H9 (cell line): ENCODE results near the gene GPD2. TPM values are rescaled to one million over a fixed set of nuclear protein-coding genes. Genes with fewer than 3 reads are reported as not detected.
"Not testable (repeated sequence)": the region's sequence is repeated elsewhere in the genome, so short reads cannot be mapped to it uniquely, and the experiment has no call there.

ENCODE experiments used
- DNase-seq: peaks from one replicate; pipeline ENCODE4 v3.0.0-alpha.2; 2017
- H2AFZ ChIP-seq: one replicate; pipeline ENCODE4 v1.6.1; 2013; ENCODE audit warnings: mild to moderate bottlenecking, low read length, control low read depth, moderate library complexity
- H2AK5ac ChIP-seq: 2 replicates; pipeline ENCODE4 v1.6.1; 2013; ENCODE audit warnings: low read length, control low read depth, mixed read lengths; ENCODE audit not compliant: insufficient read length
- H2BK120ac ChIP-seq: one replicate; pipeline ENCODE4 v1.6.1; 2013; ENCODE audit warnings: low read depth, mild to moderate bottlenecking, low read length, control low read depth, inconsistent platforms; ENCODE audit not compliant: poor library complexity, severe bottlenecking
- H2BK12ac ChIP-seq: 2 replicates; pipeline ENCODE4 v1.6.1; 2013; ENCODE audit warnings: low read length, control low read depth, mixed read lengths, low read depth; ENCODE audit not compliant: insufficient read length
- H2BK15ac ChIP-seq: 2 replicates; pipeline ENCODE4 v1.6.1; 2013; ENCODE audit warnings: low read depth, low read length, control low read depth
- H2BK20ac ChIP-seq: one replicate; pipeline ENCODE4 v1.6.1; 2013; ENCODE audit warnings: low read depth, mild to moderate bottlenecking, low read length, control low read depth, inconsistent platforms; ENCODE audit not compliant: poor library complexity, severe bottlenecking
- H2BK5ac ChIP-seq: 2 replicates; pipeline ENCODE4 v1.6.1; 2013; ENCODE audit warnings: low read length, control low read depth, mixed read lengths; ENCODE audit not compliant: insufficient read length
- H3K14ac ChIP-seq: 2 replicates; pipeline ENCODE4 v1.6.1; 2013; ENCODE audit warnings: low read length, control low read depth; ENCODE audit not compliant: insufficient read depth
- H3K18ac ChIP-seq: 2 replicates; pipeline ENCODE4 v1.6.1; 2013; ENCODE audit warnings: low read depth, mild to moderate bottlenecking, mixed read lengths, low read length, control low read depth; ENCODE audit not compliant: insufficient read length
- H3K23ac ChIP-seq: 2 replicates; pipeline ENCODE4 v1.6.1; 2013; ENCODE audit warnings: low read length, control low read depth, mixed read lengths, low read depth; ENCODE audit not compliant: insufficient read length
- H3K23me2 ChIP-seq: 2 replicates; pipeline ENCODE4 v1.6.1; 2013; ENCODE audit warnings: low read depth, mild to moderate bottlenecking, mixed read lengths, low read length, control low read depth; ENCODE audit not compliant: insufficient read length, poor library complexity, severe bottlenecking
- H3K27ac ChIP-seq: 2 replicates; pipeline ENCODE4 v1.5.1; 2013; ENCODE audit warnings: low read length, control low read depth, mixed read lengths, low read depth; ENCODE audit not compliant: insufficient read length
- H3K27me3 ChIP-seq: 2 replicates; pipeline ENCODE4 v1.6.1; 2013; ENCODE audit warnings: low read length, control low read depth, inconsistent platforms; ENCODE audit not compliant: insufficient read depth
- H3K4ac ChIP-seq: 2 replicates; pipeline ENCODE4 v1.6.1; 2013; ENCODE audit warnings: low read depth, mild to moderate bottlenecking, control low read depth, inconsistent platforms, low read length, moderate library complexity
- H3K4me1 ChIP-seq: 2 replicates; pipeline ENCODE4 v1.6.1; 2013; ENCODE audit warnings: low read length, control low read depth, inconsistent platforms; ENCODE audit not compliant: insufficient read depth
- H3K4me2 ChIP-seq: 2 replicates; pipeline ENCODE4 v1.6.1; 2013; ENCODE audit warnings: low read length, control low read depth, mixed read lengths; ENCODE audit not compliant: insufficient read length, insufficient read depth
- H3K56ac ChIP-seq: 2 replicates; pipeline ENCODE4 v1.6.1; 2013; ENCODE audit warnings: low read depth, mild to moderate bottlenecking, mixed read lengths, low read length, control low read depth; ENCODE audit not compliant: insufficient read length
- H3K79me1 ChIP-seq: 2 replicates; pipeline ENCODE4 v1.6.1; 2013; ENCODE audit warnings: low read depth, mild to moderate bottlenecking, moderate library complexity, low read length, control low read depth, inconsistent platforms; ENCODE audit not compliant: insufficient read depth, poor library complexity, severe bottlenecking
- H3K79me2 ChIP-seq: 2 replicates; pipeline ENCODE4 v1.6.1; 2013; ENCODE audit warnings: low read length, control low read depth, inconsistent platforms; ENCODE audit not compliant: insufficient read depth
- H3K9ac ChIP-seq: 2 replicates; pipeline ENCODE4 v1.6.1; 2013; ENCODE audit warnings: low read length, control low read depth, mixed read lengths; ENCODE audit not compliant: insufficient read length; ENCODE audit errors: extremely low read depth
- H3K9me3 ChIP-seq: one replicate; pipeline ENCODE4 v1.6.1; 2013; ENCODE audit warnings: low read depth, low read length, inconsistent platforms; ENCODE audit not compliant: control insufficient read depth
- H3T11ph ChIP-seq: one replicate; pipeline ENCODE4 v1.6.1; 2013; ENCODE audit warnings: mild to moderate bottlenecking, low read length, control low read depth, inconsistent platforms
- H4K20me1 ChIP-seq: one replicate; pipeline ENCODE4 v1.6.1; 2013; ENCODE audit not compliant: control insufficient read depth, insufficient read length, insufficient read depth
- H4K5ac ChIP-seq: 2 replicates; pipeline ENCODE4 v1.6.1; 2013; ENCODE audit warnings: low read depth, mild to moderate bottlenecking, mixed read lengths, low read length, control low read depth; ENCODE audit not compliant: insufficient read length
- H4K8ac ChIP-seq: replicated peaks from 2 replicates; pipeline ENCODE4 v1.6.1; 2013; ENCODE audit warnings: low read length, control low read depth, mixed read lengths, low read depth; ENCODE audit not compliant: insufficient read length
- H4K91ac ChIP-seq: 2 replicates; pipeline ENCODE4 v1.6.1; 2013; ENCODE audit warnings: low read depth, mild to moderate bottlenecking, moderate library complexity, mixed read lengths, low read length, control low read depth; ENCODE audit not compliant: insufficient read length
- H3K27ac Mint-ChIP-seq, 3 experiments: 2 replicates in 2 of 3; 3 replicates in 1 of 3; pipeline ENCODE4 v1.8.0; 2020 to 2021; ENCODE audit warnings: mixed read lengths in 3 of 3, mild to moderate bottlenecking in 1 of 3, moderate library complexity in 1 of 3
- H3K27me3 Mint-ChIP-seq: 2 replicates; pipeline ENCODE4 v1.8.0; 2021; ENCODE audit warnings: low read depth, mild to moderate bottlenecking, moderate library complexity, mixed read lengths
- H3K36me3 Mint-ChIP-seq, 3 experiments: 2 replicates in 2 of 3; 3 replicates in 1 of 3; pipeline ENCODE4 v1.8.0; 2020 to 2021; ENCODE audit warnings: low read depth in 3 of 3, mixed read lengths in 3 of 3; ENCODE audit not compliant: insufficient read depth in 1 of 3
- H3K4me1 Mint-ChIP-seq, 2 experiments: 2 replicates each; pipeline ENCODE4 v1.8.0; 2020; ENCODE audit warnings: mixed read lengths in 2 of 2
- H3K4me3 Mint-ChIP-seq, 2 experiments: 2 replicates in 1 of 2; 3 replicates in 1 of 2; pipeline ENCODE4 v1.8.0; 2020 to 2021; ENCODE audit warnings: mild to moderate bottlenecking in 2 of 2, mixed read lengths in 2 of 2, moderate library complexity in 1 of 2
- H3K9me3 Mint-ChIP-seq, 2 experiments: 2 replicates in 1 of 2; 3 replicates in 1 of 2; pipeline ENCODE4 v1.8.0; 2020; ENCODE audit warnings: mild to moderate bottlenecking in 2 of 2, mixed read lengths in 2 of 2, moderate library complexity in 1 of 2
- CTCF ChIP-seq: fragments of 200-600 bp; sonication (generic); conservative IDR thresholded peaks from 3 replicates; pipeline ENCODE4 v1.8.0; 2021; ENCODE audit warnings: antibody characterized with exemption, mild to moderate bottlenecking
- WGBS: extraction: QIAGEN DNeasy Blood & Tissue Kit; methylation state at CpG from one replicate; pipeline ENCODE4 v1.1.7; 2013; ENCODE audit warnings: missing lambda C conversion rate, low lambda C conversion rate, mixed read lengths; ENCODE audit not compliant: insufficient read length; ENCODE audit errors: extremely low coverage; 5-methylcytosine and 5-hydroxymethylcytosine counted together
- total RNA-seq: library from RNA; stranded (reverse); gene quantifications from 2 replicates; pipeline ENCODE4 v1.2.1, GENCODE V29; 2021

The GPD2 gene
- total RNA-seq, 1 experiment from 2014 or later: 46.0 TPM

- Histone ChIP-seq H2BK5ac (no peak overlapping the region), H2BK15ac (no peak overlapping the region), H3K18ac (no peak overlapping the region), H4K91ac (no peak overlapping the region), H2BK20ac (no peak overlapping the region), H3T11ph (no peak overlapping the region), H4K20me1 (no peaks in the 10 kb centered on the region), H3K79me1 (no peaks in the 10 kb centered on the region), H2AK5ac (no peak overlapping the region), H3K14ac (no peak overlapping the region), H2BK12ac (no peak overlapping the region), H3K23me2 (no peaks in the 10 kb centered on the region), H3K9me3 (no peaks in the 10 kb centered on the region), H3K4me1 (no peaks in the 10 kb centered on the region), H3K4me2 (no peak overlapping the region), H4K5ac (no peak overlapping the region), H3K27me3 (no peaks in the 10 kb centered on the region), H3K27ac (no peak overlapping the region), H2AFZ (no peak overlapping the region), H3K9ac (no peak overlapping the region), H3K23ac (no peak overlapping the region), H2BK120ac (no peak overlapping the region), H3K56ac (no peak overlapping the region), H3K79me2 (no peaks in the 10 kb centered on the region), H4K8ac (no peak overlapping the region), H3K4ac (no peak overlapping the region)
- H3K27me3 Mint-ChIP-seq: no peaks in the 10 kb centered on the region
- no peak overlapping the region for H3K27ac Mint-ChIP-seq
- H3K9me3 Mint-ChIP-seq: no peaks in the 10 kb centered on the region
- DNase-seq: no peak
- TF ChIP-seq CTCF: no peak
- no peaks in the 10 kb centered on the region for H3K36me3 Mint-ChIP-seq
- H3K4me3 Mint-ChIP-seq: no peak overlapping the region
- peaks cover 9 to 11% of the 10 kb centered on the region in 2 experiments for H3K4me1 Mint-ChIP-seq
Observed at GRCh38 chr2:156492979-156493378, 56.8 kb downstream of the GPD2 start.

- H3K14ac ChIP-seq, H3K4me1 ChIP-seq, H2BK5ac ChIP-seq, H3K56ac ChIP-seq, H3K27ac ChIP-seq, H3T11ph ChIP-seq, H3K27me3 ChIP-seq, H3K18ac ChIP-seq, H3K9me3 Mint-ChIP-seq, H3K27me3 Mint-ChIP-seq, H4K8ac ChIP-seq, H2AK5ac ChIP-seq, H3K4me1 Mint-ChIP-seq, H2AFZ ChIP-seq, H4K20me1 ChIP-seq, H3K4me2 ChIP-seq, H2BK15ac ChIP-seq, H2BK120ac ChIP-seq, H3K9me3 ChIP-seq, H4K91ac ChIP-seq, H3K23me2 ChIP-seq, DNase-seq, H3K4me3 Mint-ChIP-seq, H3K79me1 ChIP-seq, H3K4ac ChIP-seq, H3K23ac ChIP-seq, H4K5ac ChIP-seq, H2BK12ac ChIP-seq, H3K79me2 ChIP-seq, H3K27ac Mint-ChIP-seq, H3K9ac ChIP-seq, H3K36me3 Mint-ChIP-seq, H2BK20ac ChIP-seq: not testable (repeated sequence)
- no CpG with 5 or more reads among the region's 1 CpG for WGBS
Observed at GRCh38 chr2:156495998-156496397, 59.8 kb downstream of the GPD2 start.
